ENCODE measurements around the gene TST.
A peak's percentile ranks its signal among the peaks of the same experiment; 100 is the strongest.

The TST gene

DNA sequence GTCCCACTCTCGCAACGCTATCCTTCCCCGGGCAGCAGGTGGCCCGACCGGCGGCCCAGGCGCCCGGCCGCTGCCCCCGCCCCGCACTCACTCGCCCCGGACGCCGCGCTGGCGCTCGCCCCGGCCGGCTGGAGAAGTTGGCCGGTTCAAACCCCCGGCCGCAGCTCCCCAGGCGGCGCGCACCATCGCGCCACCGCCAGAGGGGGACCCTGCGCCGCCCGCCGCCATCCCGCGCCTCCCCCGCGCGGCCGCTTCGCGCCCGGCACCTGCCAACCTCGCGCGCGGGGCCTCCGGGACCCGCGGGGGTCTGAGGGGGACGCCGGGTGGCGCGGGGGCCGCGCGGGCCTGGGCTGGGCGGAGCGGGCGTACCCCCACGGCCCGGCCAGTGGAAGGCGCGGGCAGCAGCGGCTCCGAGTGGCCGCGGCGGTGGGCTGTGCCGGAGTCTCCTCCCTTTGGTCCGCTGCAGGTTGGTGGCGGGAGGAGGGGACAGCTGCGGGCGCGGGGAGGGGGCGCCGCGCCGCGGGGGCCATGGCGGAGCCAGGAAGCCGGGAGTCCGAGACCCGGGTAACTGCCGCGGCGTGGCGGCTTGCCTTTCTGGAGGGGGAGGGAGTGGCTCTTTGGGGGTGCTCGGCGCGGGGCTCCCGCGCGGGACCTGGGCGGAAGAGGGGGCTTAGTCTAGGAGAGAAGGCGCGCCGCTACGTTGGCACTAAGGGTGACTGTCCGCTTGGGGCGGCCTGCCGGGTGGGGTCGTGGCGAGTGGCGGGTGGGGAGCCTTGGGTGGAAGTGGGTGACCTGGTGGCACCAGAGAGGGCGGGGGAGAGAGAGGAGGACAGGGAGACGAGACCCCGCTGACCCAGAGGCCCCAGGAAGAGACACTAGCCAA, at the start of gene TST, which contains the start of gene MPST:
TSS of gene TST (minus strand) at position 139 of the 883 bp plus-strand sequence. CDS start 715 bp downstream, outside the sequence.
TSS of gene MPST (plus strand) at position 434 of the 883 bp plus-strand sequence. CDS start at position 529, 95 bp downstream.
- DNase-seq (ENCODE audit: insufficient read length, low spot score) (peak; percentile 69), FAIRE-seq (no peak)
- TF ChIP-seq POLR2A (IDR thresholded peaks at IDR 0.05; ENCODE audit: low read depth, low read length): peak; percentile 72

DNA sequence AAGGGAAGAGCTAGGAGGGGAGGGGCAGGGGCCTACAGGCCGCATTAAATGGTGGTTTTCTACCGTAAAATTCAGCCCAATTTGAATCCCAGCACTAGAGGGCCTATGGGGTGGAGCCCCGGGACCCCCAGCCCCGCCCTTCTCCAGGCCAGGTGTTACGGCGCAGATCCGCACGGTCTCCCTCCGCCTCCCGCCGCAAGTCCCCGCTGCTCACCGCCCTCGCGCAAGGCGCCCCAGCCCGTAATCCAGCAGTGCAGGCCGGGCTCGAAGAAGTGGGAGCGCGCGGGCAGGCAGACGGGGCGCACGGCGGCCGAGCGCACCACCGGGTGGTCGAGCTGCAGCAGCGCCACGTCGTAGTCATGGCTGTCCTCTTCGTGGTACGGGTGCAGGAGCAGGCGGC, 49.6 kb upstream of the TST start:
- no peak for DNase-seq (ENCODE audit: insufficient read length, low spot score)
- no peak for TF ChIP-seq POLR2A (IDR thresholded peaks at IDR 0.05; ENCODE audit: low read depth, low read length)
- FAIRE-seq: no peak

DNA sequence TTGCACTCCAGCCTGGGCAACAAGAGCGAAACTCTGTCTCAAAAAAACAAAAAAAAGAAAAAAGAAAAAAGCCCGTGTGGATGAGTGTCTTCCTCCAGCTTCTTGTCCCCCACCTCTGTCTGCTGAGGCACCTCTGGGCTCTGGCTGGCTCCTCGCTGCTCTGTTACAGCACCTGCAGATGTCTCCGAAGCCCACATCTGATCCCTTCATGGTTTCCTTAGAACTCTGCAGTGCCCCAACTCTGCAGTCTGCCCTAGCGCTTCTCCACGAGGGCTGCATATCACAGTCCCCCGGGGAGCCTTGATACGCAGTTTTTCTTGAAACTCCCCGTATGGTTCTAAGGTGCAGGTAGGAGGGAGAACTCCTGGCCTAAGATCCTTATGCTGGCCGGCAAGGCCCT, 48.2 kb upstream of the TST start:
- DNase-seq (ENCODE audit: insufficient read length, low spot score): no peak
- TF ChIP-seq POLR2A (IDR thresholded peaks at IDR 0.05; ENCODE audit: low read depth, low read length): no peak
- no peak for FAIRE-seq

DNA sequence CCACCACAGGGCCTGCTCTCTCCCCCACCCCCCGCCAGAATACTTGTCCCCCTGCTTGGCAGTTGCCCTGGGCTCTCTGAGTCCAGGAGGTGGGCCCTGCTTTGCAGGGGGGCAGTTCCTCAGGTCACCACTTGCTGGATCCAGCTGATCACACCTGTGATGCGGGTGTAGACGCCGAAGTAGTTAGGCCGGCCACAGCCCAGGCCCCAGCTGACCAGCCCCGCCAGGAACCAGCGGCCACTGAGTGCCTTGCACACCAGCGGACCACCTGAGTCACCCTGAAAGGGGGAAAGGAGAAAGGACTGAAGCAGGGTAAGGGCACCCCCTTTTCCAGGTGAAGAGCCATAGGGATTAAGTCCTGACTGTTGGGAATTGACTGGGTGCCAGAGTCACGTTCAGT, 46.7 kb upstream of the TST start:
- FAIRE-seq (no peak), DNase-seq (ENCODE audit: insufficient read length, low spot score) (no peak)
- no peak for TF ChIP-seq POLR2A (IDR thresholded peaks at IDR 0.05; ENCODE audit: low read depth, low read length)

DNA sequence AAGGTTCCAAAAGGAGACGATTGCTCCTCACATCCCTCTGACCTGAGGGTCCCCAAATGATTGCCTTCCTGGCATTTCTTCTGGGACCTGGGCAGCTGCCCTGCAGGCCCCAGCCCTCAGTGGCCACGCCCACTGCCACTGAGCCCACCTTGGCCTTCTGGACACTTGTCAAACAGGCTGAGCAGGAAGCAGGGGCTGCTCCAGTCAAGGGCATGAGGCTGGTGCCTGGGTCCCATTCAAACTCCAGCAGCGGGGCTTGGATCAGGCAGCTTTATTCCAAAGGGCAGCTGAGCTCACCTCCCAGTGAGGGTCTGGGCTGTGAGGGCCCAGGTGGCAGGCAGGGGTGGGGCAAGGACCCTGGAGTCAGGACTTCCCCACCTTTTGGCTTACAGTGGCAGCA, 45.9 kb upstream of the TST start:
- FAIRE-seq: no peak

DNA sequence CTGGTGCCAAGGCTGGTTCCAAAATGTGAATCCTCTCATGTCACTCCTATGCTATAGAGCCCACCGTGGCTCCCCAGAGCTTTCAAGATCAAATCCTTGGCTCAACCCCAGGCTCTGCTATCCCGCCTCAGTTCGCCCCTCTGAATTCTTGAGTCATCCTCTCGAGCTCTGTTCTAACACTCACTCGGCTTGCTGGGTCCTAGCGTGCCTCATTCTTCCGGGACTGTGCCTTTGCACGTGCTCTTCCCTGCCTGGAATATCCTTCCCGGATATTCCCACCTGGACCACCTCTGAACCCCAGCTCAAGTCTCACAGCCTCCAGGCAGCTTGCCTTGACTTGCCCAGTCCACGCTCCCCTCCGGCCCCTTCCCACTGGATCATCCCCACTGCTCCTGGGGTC, 45.3 kb upstream of the TST start:
- no peak for DNase-seq (ENCODE audit: insufficient read length, low spot score)
- no peak for TF ChIP-seq POLR2A (IDR thresholded peaks at IDR 0.05; ENCODE audit: low read depth, low read length)
- no peak for FAIRE-seq

More for the DNA sequence above, 45.9 kb upstream of the TST start:
- TF ChIP-seq POLR2A (IDR thresholded peaks at IDR 0.05; ENCODE audit: low read depth, low read length): no peak
- no peak for DNase-seq (ENCODE audit: insufficient read length, low spot score)

DNA sequence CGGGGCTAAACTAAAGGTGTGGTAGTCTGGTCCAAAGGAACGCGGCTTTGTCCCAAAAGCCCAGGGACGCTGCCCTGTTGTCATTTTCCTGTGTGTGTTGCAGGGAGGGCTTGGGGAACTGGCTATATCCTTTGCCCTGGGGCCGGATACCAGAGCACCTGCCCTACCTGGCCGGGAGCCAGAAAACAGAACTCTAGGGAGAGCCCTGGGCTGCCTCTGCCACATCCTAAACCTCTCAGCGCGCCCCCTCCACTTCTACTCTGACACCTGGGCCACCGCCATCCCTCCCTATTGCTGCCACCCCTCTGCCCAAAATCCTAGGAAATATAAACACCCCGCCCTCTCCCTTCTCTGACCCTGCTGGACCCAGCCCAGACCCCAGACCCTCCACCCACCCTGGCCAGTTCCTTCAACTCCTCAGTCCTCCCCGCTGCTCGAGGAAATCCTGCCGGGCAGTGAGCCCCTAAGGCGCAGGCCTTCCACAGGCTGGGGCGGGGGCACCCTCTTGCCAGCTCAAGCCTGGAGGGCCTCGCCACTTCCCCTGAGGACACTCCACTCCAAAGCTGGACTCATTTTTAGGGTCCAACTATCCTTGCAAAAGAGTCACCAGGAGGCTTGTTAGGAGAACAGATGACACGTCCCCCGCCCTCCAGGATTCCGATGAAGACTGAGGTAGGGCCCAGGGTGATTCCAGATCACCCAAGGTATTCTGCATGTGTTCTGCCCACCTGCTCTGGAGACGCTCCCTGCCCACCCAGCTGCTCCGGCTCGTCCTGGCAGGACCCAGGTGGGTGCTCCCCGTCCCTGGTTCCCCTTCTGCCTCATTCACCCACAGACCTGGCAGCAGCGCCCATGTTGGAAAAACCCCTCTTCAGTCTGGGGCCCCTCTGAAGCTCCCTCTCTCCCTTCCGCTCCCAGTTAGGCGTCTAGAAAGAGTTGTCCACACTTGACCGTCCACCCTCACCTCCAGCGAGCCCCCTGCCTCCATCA, 44.5 kb upstream of the TST start:
- FAIRE-seq (no peak), DNase-seq (ENCODE audit: insufficient read length, low spot score) (no peak)
- TF ChIP-seq POLR2A (IDR thresholded peaks at IDR 0.05; ENCODE audit: low read depth, low read length): no peak

DNA sequence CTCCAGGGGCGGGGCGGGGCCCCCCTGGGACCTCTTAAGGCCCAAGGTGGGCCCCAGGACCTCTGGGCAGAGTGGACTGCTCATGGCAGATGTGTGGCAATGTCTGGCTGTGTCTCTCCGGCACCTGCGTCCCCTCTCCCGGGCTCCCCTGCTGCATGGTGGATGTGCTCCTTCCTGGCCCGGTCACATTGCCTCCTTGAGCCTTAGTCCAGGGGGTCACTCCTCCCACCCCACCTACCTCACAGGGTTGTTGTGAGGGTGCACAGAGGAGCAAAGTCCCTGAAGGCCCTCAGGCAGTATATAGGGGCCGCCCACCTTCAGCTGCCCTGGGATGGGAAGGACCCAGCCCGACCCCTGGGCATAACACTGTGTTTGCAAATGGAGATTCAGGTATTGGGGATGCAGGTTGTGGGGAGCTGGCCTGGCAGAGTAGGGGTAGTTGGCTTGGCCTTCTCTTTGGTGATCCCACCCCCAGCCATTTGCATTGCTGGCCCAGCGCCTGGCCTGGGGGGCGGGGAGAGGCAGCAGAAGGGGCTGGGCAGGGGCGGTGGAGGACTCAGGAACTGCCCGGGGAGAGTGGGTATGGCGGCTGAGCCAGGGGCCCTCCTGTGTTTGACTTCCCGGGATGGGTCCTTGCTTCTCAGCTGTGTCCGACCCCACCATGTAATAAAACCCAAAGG, 43.6 kb upstream of the TST start:
- FAIRE-seq (no peak), DNase-seq (ENCODE audit: insufficient read length, low spot score) (no peak)
- no peak for TF ChIP-seq POLR2A (IDR thresholded peaks at IDR 0.05; ENCODE audit: low read depth, low read length)

DNA sequence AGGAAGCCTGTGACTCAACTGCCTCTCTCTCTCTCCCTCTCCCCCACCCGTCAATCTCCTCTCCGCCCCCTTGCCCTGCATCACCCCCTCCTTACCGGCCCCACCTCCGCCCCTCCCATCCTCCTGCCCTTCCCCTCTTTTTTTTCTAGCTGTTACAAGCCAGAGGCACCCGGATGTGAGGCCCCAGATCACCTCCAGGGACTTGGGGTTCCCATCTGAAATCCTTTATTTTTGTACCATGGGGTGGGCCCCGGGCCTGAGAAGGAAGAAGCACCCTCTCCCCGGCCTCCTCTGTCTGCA, 43.1 kb upstream of the TST start:
- FAIRE-seq (no peak), DNase-seq (ENCODE audit: insufficient read length, low spot score) (no peak)
- TF ChIP-seq POLR2A (IDR thresholded peaks at IDR 0.05; ENCODE audit: low read depth, low read length): no peak

DNA sequence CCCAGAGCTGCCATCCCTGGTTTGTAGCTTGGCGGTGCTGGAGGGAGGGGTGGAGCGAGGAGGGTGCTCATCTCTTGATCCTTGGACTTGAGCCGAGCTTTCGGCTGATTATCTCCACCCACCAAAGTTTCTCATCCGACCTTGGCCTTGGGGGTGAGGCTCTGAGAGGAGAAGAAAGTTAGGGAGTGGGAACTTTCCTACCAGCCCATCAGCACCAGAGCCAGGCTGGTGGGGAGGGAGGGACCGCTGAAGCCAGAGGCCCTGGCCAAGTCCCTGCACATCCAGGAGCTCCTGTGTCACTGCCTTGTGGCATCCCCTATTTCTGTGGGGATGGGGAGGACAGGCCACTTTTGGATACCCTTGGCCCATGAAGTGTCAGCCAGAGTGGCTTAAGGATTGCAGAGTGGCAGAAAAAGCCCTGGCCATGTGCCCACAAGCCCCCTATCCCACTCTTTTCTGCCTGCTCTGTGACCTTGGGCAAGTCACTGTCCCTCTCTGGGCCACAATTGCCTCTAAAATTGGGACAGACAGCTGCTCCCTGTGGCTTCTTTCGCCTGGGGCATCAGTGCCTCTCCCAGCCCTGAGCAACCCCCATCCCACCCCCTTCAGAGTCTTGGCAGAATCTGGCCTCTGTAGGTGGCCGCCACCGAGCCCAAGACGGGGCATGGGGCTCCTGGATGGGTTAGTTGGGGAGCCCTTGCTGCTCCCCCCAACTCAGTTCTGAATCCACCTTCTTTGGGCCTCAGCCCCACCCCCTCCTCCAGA, 42.5 kb upstream of the TST start:
- FAIRE-seq: no peak
- no peak for TF ChIP-seq POLR2A (IDR thresholded peaks at IDR 0.05; ENCODE audit: low read depth, low read length)
- DNase-seq (ENCODE audit: insufficient read length, low spot score): no peak

DNA sequence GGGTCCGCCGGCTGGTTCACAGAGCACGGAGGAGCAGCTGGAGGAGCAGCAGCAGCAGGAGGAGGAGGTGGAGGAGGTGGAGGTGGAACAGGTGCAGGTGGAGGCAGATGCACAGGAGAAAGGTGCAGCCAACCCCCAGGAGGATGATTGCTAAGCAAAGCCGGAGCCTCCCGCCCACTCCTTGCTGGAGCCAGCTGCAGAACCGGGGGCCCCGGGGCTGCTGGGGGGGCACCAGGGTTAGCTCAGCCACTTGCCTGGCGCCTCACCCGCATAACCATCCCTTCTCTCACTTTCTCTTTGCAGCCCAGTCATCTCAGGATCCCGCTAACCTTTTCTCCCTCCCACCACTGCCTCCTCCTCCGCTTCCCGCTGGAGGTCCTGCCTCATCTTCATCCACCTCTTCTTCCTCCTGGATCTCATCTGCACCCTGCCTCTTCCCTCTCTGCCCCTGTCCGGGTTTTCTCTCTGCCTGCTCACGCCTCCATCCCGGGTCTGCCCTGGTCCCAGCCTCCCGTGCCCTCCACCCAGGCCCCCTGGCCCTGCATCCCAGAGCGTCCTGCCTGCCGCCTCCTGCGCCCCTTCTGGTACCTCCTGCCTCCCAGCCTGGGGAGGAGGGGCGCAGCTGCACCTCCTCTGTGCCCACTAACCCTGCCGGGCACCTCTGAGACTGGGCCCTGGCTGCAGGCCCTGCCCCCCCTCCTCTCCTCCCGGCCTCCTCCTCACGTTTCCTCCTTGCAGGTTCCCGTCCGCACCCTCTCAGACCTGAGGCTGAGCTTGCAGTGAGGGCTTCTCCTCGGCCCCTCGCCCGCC, 41.8 kb upstream of the TST start:
- no peak for TF ChIP-seq POLR2A (IDR thresholded peaks at IDR 0.05; ENCODE audit: low read depth, low read length)
- DNase-seq (ENCODE audit: insufficient read length, low spot score): no peak
- FAIRE-seq: no peak

DNA sequence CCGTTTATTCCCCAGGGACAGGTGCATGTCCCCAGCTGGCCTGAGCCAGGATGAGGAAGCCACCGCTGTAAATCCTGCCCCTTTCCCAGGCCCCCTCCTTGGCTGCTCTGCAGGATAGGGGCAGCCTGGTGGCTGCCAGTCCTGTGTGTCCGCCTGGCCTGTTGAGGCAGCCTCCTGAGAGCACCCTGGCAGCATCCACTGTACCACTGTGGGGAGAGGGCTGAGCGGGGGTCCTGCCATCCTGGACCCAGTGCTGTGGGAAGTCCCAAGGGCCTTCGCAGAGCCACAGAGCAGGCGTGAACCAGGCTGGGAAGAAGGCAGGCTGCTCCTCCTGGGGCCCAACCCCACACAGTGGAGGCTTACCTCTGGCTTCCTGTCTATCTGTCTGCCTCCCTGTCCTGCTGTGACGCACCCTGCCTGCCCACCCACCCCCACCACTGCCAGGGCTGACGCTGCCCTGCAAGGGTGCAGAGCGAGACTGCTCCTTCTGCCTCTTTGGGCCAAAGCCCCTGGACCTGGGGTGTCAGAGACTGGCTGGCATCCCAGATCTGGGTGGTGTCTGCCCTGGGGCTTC, 40.7 kb upstream of the TST start:
- FAIRE-seq (no peak), DNase-seq (ENCODE audit: insufficient read length, low spot score) (no peak)
- no peak for TF ChIP-seq POLR2A (IDR thresholded peaks at IDR 0.05; ENCODE audit: low read depth, low read length)

Measured in H54 (cell line).